GM21381 (cell line): ENCODE results near the gene GREB1L.

Experiments used
- ATAC-seq: cut with Tn5 transposase; IDR thresholded peaks from one replicate; pipeline ENCODE4 v1.9.1; 2021; ENCODE audit warnings: mild to moderate bottlenecking, moderate library complexity; ENCODE audit not compliant: unreplicated experiment

GREB1L gene

DNA sequence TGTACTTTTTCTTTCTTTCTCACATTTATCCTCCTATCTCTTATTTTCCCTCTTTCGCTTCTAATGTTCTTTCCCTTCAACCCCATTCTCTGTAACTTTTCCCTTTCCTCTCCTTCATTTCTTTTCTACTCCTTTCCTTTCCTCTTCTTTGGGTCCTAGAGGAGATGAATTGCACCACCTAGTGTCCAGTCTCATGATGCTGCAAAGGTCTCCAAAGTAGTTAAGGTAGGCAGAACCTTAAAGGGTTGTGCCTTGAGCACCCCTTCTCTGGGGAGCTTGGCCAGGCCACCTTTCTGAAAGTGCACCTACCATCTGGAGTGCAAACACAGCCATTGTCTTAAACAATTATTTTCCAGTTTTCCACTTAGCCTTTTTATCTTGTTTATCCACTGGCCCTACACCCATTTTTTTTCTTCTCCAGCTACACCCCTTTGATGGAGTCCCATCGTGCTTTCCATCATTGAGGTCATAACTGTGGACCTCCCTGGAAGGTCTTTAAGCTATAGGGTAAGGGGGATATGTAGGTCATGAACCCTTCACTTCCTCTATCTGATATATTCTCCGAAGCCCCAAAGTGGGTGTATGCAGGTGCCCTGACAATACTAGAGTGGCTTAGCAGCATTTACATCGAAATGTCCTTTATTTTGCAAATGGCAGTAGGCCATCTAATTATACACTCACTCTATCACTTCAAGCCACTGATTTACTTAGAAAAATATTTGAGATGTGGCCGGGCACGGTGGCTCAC lies 202.6 kb downstream of the GREB1L start:
- no peak for ATAC-seq

DNA sequence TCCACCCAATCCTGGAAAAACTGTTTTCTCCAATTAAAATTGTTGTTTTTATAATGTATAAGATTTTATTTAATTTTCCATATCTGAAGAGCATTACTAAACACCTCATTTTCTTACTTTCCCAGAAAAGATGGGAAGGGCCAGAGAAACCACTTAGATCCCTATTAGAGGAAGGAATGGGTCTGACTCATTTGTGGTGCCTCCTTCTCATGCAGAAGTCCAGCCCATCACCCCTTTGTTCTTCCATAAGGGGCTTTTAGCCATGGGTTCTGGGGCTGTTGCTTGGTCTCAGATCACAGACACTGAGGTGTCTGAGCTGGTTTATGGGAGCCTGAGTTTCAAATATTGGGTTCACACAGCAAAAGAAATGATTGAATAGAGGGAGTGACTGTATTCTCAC lies 206.3 kb downstream of the GREB1L start:
- no peak for ATAC-seq

DNA sequence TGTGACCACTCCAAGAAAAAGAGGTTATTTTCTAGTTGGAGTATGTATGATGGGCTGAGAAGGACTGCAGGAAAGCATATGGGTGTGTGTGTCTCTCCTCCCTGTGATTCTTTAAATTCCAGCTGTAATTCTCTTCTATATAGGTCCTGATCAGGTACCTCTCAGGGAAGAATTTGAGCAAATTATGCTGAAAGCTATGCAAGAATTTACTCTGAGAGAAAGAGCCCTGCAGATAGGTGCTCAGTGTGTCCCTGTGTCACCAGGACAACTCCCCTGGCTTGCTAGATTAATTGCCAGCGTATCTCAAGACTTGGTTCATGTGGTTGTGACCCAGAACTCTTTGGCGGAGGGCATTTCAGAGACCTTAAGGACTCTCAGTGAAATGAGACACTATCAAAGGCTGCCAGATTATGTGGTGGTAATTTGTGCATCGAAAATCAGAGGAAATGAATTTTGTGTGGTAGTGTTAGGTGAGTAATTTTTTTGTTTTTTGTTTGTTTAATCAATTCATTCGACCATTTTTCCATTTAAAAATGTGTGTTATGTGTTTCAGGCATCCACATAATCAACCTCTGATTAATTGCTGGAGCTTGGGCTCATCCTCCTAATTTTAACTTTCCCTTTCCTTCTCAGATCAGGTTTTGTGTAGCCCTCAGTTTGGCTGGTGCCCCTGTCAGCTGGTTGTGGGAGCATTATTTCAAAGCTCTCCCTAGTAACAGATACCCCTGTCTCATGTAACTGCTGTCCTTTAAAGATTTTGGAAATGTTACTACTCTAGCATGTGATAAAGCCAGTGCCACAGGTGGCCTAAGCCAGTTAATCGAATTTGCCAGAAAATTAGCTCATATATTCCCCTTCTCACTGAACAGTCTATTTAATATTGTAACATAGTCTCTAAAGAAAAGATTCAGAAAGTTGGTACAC lies 207.6 kb downstream of the GREB1L start:
- no peak for ATAC-seq

DNA sequence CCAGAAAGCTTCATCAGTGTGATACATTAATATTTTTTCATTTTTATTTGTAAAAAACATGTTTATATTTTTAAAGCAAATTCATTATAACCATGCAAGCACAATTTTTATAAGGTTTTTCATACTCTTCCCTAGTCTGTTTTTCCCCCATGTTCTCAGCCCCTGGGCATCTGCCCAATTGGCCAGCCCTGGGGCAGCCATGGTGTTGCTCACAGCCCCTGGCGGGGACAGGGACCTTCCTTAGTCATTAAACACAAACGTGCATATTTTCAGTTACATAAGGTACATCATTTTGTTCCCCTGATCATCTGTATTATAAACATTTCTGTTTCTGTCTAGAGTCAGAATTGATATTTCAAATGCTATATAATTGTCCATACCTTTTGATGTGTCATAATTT lies 208.5 kb downstream of the GREB1L start:
- ATAC-seq: no peak

DNA sequence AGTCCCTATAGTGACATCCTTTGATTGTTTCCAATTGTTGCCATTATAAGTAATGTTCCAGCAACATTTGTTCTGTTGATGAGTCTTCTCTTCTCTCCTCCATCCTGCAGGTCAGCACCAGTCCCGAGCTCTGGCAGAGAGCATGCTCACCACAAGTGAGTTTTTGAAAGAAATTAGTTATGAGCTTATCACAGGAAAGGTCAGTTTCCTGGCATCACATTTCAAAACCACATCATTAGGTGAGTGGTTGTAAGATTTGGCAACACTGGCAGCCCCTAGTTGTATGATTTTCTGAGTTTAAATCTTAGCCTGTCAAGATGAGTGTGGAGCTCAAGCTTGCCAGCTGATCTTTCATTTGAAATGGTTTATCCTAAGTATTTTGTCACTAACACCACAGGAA lies 208.9 kb downstream of the GREB1L start:
- ATAC-seq: no peak

DNA sequence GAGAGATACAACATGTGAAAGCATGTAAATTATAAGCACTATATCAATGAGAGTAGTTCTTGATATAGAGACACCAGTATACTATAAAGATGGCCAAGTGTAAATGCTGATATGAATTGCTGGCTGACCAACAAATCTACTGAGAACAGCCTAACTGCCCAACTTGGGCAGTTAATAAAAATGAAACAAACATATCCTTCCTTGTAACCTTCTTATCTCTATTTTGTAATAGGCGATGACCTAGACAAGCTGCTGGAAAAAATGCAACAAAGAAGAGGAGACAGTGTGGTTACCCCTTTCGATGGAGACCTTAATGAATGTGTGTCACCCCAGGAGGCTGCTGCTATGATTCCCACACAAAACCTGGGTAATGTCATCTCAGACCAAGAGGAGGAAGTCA lies 209.8 kb downstream of the GREB1L start:
- ATAC-seq: no peak

DNA sequence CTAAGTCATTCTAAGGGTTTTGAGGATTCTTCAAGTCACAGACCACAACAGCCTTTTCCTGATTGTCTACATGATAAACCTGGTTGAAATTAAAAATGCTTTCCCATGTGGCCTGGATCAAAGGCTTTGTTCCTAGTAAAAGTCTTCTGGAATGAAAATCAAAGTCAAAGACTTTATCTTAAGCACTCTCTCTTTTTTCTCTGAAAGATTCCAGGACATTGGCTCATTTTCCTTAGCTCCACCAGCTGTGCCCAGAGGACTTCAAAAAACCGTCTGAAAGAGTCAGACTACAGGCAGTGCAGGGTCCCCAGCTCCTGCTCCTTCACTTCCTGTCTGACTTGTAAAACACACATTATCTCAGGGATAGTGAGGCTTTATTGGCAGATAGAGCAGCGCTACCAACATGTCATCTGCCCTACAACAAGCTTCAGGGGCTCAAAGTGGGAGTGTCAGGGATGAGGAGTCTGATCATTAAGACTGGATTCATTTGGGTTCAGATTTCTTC lies 210.3 kb downstream of the GREB1L start:
- no peak for ATAC-seq

DNA sequence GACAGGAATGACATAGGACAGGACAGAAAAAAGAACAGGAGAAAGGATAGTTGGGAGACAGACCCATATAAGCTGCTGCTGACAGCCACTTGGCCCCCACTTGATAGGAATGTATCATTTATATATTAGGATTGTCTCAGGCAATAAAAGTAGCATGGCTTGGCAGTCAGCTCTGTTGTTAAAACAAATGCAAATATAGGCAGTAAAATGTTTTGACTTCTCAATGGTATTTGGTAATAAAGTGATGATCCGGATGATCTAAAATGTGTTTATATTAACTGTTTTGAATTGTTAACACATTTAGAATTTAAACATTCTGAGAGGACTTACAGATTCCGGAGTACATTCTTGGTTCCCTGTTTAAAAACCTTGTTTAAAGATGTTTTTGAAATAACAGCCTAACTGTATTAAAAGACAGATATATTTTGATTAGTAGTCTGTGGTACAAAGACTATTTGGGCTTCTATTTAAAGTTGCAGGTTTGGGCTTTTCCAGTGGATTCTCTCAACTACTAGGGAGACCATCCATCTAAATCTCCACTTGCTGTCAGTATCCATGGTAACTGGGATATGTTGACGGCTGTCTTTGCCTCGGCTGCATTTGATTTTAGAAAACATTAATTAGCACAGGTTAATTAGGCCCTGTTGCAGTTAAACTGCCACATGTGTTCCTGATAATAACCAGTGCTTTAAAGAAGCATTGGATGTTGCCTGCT lies 210.9 kb downstream of the GREB1L start:
- ATAC-seq: no peak

DNA sequence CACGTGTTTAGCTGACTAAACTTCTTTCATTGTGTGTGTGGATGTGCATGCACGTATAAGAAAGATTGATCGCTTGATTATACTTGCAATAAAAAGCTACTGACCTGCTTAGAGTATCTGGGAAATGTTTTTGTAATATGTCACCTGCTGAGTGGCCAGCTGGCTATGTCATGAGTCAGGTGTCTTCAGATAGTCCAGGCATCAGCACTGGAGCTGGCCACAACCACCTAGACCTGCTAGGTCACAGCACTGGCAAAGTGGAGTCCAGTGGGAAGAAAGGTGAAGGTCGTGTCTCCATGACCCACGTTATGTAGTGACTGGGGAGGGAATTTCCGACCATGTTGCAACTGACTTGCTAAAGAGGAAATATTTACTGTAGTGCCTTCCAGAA lies 211.5 kb downstream of the GREB1L start:
- ATAC-seq: no peak

DNA sequence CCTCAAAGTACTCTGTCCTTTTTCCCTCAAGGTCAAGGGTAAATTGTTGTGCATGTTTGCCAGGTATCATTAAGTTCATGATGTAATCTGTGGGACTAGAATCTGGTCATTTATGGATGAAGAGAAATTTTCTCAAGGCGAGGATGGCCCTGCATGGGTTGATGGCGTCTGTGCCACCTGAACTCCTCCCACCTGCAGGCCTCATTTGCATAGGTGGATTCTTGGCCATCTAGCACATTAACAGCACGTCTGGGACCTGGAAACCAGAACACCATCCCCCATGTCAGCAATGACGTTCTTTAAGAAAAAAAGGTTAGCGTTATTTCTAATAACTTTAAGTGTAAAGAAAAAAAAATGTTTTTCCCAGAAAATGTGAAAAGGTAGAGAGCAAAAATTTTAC lies 212.7 kb downstream of the GREB1L start:
- ATAC-seq: no peak

DNA sequence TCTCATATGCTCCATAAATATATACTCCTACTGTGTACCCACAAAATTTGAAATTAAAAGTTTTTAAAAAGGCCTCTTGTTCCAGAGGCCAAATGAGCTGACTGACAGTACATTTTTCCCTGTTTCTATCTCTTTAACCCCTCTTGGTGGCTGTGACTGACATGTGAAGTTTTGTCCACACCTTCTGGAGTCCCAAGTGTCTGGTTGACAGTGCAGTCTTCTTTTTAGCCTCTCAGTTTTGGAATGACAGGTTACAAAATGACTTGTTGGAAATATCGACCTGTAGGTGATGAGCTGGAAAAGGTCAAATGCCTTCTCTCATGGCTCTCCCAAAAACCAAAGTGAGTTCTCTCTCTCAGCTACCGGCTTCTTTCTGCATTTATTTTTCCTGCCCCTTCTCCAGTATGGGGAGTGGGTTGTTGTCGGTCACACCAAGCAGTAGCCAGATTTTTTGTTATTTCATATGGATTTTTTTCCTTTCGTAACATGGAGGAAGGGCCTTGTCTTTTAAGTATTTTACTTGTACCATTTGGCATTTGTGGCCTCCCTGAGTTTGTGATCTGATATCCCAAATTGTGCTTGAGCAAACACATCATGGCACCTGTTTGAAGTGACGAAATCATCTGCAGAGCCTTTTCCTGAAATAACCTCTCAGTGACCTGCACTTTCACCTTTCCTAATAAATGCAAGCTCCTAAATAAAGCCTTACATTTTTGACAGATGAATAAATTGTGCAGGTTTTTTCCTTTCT lies 214.6 kb downstream of the GREB1L start:
- ATAC-seq: no peak

DNA sequence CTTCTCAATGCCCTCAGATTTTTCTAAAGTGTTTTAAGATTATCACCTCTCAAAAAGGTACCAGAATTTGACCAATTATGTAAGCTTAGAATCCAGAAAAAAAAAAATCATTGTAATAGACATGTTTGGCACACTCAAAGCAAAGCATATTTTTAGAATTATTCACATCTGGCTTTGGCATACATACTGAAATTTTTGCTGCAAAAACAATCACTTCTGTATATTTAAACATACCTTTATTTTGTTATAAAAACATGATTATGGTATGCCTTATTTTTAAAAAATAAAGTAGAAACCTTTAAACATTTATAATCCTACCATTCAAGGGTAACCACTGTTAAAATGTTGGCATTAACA lies 215.1 kb downstream of the GREB1L start:
- no peak for ATAC-seq

DNA sequence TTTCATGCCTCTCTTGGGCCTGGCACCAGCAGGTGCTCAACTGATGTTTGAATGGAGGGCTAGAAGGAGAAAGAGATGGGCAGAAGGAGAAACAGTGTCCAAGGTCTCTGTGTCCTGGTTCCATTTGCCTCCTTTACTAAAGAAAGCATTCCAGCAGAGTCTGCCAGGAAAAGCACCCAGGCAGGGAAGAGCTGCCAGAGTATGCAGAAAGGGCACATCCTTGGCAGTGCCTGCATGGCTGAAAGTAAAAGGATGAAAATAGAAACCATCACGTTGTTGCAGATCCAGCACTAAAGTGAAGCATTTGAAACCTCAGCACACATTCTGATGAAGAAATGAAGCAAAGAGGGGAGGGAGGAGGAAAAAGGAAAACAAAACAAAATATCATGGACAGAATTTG lies 216.3 kb downstream of the GREB1L start:
- ATAC-seq: no peak

DNA sequence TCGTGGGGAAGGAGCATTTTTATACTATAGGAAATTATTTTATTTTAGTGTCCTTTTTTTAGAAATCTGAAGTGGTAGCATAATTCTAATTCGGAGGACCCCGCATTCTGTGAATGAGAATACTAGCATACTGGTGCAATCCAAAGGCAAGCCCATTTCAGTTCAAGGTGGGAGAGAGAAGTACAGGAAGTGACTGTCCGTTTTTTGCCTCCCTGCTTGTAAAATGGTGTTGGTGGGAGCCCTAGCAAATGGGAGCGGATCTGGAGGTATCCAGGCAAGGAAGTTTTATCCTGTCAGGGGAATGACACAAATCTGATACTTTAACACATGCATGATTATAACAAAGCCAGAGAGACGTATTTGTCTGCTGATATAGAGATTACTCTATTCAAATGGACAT lies 216.8 kb downstream of the GREB1L start:
- ATAC-seq: no peak

DNA sequence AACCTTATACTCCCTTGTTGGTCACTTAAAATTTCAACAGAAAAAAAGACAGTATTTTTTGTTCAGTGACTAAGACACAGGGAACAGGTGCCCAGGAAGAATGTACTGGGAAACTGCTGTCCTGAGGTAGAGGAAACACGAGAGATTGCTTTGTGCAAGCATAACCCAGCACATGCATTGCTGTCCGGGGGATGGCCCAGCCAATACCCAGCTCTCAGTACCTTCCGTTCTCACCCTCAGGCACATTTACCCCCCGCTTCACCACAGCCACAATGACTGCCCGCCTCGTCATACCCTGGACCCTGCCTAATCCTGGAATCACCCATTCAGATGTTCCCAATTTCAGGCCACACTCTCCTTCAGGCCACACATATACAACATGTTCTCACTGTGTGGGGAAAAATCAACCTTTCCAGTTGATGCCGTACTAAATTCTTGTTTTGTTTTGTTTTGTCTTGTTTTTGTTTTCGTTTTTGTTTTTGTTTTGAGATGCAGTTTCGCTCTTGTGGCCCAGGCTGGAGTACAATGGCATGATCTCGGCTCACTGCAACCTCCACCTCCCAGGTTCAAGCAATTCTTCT lies 217.8 kb downstream of the GREB1L start:
- ATAC-seq: no peak

DNA sequence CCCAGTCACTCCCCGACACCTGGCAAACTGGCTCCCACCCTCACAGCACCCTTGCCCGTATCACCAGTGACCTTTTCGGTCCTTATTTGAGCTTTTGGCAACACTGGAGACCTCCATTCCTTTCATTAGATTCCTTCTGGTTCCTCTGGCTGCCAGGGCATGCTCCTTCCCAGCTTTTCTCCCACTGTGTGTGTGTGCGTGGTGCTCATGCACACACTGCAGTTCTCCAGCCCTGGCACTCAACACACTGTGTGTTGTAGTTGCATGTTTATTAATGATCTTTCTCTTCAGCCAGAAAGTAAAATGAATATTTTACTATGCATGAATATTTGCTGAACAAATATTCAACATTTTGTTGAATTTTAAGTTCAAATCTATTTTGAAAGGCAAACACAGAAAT lies 219.4 kb downstream of the GREB1L start:
- no peak for ATAC-seq

DNA sequence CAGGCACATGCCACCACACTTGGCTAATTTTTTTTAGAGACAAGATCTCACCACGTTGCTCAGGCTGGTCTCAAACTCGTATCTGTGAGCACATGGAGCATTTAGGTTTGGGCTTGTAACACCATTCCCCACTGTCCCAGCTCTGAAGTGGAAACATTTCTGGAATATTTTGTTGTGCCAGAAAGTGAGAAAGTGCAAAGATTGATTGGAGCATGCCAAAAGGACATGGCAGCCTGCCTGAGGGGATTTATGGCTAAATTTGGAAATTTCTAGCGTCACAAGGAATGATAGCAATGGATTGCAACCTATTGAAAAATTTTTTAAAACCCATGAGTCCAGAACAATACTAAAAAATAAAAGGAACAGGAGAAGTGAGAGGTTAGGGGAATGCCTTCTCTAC lies 221.7 kb downstream of the GREB1L start:
- no peak for ATAC-seq

DNA sequence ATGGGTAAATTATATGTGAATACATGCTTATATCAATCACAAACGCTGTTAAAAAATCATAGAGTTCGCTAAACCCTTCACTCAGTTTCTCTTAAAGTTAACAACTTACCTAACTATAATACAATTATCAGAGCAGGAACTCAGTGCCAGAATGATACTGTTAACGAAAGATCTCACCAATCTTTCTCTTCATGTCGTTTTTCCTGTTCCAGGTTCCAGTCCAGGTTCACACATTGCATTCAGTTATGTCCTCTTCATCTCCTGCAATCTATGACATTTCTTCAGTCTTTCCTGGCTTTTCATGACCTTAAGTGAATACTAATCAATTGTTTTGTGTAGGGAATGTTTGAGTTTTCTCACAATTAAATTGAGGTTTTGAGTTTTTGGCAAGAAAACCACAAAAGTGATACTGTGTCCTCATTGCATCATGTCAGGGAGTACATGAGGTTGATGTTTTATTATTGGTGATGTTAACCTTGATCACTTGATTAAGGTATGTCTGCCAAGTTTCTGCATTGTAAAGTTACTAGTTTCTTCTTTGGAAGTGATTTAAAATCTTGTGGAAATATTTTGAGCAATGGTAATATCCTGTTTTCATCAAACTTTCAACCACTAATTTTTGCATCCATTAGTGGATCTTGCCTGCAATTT lies 226.6 kb downstream of the GREB1L start:
- ATAC-seq: no peak

DNA sequence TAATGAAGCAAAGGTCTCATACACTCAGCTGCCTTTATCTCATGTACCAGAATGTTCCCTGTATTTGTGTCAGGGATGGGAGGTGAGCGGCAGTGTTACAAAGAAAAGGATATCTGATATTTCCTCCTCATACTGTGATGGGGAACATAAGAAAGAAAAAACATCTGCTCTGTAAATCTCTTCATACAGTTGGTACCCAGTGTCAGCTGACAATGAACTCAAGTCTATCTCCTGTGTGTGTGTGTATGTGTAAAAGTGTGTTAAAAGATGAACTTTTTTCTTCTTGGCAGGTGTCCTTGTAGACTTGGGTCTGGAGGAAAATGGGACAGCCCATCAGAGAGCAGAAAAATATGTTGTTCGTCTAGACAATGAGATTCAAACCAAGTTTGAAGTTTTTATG lies 230.7 kb downstream of the GREB1L start:
- ATAC-seq: no peak

DNA sequence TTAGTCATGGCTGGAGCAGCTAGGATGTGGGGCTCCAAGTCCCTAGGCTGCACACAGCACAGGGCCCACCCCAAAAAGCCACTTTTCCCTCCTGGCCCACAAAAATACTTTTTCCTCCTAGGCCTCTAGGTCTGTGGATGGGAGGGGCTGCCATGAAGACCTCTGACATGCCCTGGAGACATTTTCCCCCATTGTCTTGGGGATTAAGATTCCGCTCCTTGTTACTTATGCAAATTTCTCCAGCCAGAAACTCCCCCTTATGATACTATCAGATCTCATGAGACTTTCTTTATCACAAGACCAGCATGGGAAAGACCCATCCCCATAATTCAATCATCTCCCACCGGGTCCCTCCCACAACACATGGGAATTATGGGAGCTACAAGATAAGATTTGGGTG lies 232.6 kb downstream of the GREB1L start:
- no peak for ATAC-seq
